DOHH2 (cell line): ENCODE measurements around the gene FAR2.

ENCODE experiments used
- CTCF ChIP-seq: fragments of 200-600 bp; sonication (generic); IDR thresholded peaks from one replicate; pipeline ENCODE4 v1.5.1; 2014; ENCODE audit warnings: antibody characterized with exemption, mild to moderate bottlenecking, low read depth, low read length; ENCODE audit not compliant: poor library complexity, severe bottlenecking
- EZH2phosphoT487 ChIP-seq: fragments of 200-600 bp; sonication (generic); IDR thresholded peaks from 2 replicates; pipeline ENCODE4 v1.6.1; 2017; ENCODE audit warnings: borderline replicate concordance, mild to moderate bottlenecking, antibody characterized with exemption, low read length, moderate library complexity, mixed read lengths

- TF ChIP-seq CTCF, result no peak
- TF ChIP-seq EZH2phosphoT487, result no peak
These were observed 92.9 kb downstream of the FAR2 start for GRCh38 chr12:29241821-29242591.
